NB4 (cell line): ENCODE data around the gene C11orf52.

ENCODE experiments used
- MAX ChIP-seq: IDR thresholded peaks from 2 replicates; pipeline ENCODE4 v1.6.1; 2011; ENCODE audit warnings: low read depth, low read length
- MYC ChIP-seq: IDR thresholded peaks from 2 replicates; pipeline ENCODE4 v1.6.1; 2011; ENCODE audit warnings: low read depth, low read length
- POLR2A ChIP-seq: IDR thresholded peaks from 2 replicates; pipeline ENCODE4 v1.6.1; 2011; ENCODE audit warnings: mild to moderate bottlenecking; ENCODE audit not compliant: insufficient read length; ENCODE audit errors: extremely low read depth
- TF ChIP-seq, protein P1 (sequence below): IDR thresholded peaks from one replicate; pipeline ENCODE4 v1.5.1; 2012; ENCODE audit warnings: low read depth, low read length

- TF ChIP-seq, protein P1, sequence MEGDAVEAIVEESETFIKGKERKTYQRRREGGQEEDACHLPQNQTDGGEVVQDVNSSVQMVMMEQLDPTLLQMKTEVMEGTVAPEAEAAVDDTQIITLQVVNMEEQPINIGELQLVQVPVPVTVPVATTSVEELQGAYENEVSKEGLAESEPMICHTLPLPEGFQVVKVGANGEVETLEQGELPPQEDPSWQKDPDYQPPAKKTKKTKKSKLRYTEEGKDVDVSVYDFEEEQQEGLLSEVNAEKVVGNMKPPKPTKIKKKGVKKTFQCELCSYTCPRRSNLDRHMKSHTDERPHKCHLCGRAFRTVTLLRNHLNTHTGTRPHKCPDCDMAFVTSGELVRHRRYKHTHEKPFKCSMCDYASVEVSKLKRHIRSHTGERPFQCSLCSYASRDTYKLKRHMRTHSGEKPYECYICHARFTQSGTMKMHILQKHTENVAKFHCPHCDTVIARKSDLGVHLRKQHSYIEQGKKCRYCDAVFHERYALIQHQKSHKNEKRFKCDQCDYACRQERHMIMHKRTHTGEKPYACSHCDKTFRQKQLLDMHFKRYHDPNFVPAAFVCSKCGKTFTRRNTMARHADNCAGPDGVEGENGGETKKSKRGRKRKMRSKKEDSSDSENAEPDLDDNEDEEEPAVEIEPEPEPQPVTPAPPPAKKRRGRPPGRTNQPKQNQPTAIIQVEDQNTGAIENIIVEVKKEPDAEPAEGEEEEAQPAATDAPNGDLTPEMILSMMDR: no peak
- TF ChIP-seq POLR2A (no peak), MAX (no peak), MYC (no peak)
These were observed 55.7 kb downstream of the C11orf52 start for GRCh38 chr11:111974446-111974845.
